NCI-H2107 (cell line): ENCODE results near the gene FAM236B.
"Not testable (repeated sequence)": the region's sequence is repeated elsewhere in the genome, so short reads cannot be mapped to it uniquely, and the experiment has no call there.

ENCODE experiments used
- DNase-seq: peaks from one replicate; lab custom pipeline; 2025; lab: John Stamatoyannopoulos, UW

The FAM236B gene

DNA sequence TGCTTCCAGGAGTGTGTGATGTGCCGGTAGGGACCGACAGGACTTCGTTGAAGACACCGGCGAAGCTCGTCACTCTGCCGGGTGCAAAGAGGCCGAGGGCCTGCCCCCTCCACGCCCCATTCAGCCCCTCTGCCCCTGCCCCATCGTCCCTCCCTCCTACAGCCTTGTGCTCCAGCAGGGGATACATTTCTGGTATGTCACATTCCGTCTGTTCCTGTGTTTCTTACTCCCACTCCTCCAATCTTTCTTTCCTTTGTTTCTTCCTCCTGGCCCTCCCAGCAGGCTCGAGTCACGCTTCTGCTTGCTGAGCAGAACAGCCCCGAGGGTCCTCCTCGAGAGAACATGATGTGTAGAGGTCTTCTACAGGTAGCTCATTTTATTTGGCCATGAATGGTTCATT is at the start of gene FAM236B:
FAM236B (minus strand) TSS at position 101 of the 400 bp plus-strand sequence; CDS start at position 1, 100 bp downstream.
- not testable (repeated sequence) for DNase-seq

DNA sequence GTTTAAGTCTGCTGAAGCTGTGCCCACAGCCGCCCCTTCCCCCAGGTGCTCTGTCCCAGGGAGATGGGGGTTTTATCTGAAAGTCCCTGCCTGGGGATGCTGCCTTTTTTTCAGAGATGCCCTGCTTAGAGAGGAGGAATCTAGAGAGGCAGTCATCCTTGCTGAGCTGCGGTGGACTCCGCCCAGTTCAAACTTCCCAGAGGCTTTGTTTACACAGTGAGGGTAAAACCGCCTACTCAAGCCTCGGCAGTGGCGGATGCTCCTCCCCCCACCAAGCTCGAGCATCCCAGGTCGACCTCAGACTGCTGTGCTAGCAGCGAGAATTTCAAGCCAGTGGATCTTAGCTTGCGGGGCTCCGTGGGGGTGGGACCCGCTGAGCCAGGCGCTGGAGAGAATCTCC is 48.2 kb upstream of the FAM236B start:
- not testable (repeated sequence) for DNase-seq

DNA sequence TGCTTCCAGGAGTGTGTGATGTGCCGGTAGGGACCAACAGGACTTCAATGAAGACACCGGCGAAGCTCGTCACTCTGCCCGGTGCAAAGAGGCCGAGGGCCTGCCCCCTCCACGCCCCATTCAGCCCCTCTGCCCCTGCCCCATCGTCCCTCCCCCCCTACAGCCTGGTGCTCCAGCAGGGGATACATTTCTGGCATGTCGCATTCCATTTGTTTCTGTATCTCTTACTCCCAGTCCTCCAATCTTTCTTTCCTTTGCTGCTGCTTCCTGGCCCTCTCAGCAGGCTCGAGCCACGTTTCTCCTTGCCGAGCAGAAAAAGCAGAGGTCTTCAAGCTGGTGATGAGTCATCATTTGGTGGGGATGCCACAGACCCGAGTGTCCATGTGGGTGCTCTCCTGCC is 25.6 kb upstream of the FAM236B start, which contains the start of gene FAM236D:
FAM236D (minus strand) TSS at position 101 of the 400 bp plus-strand sequence; CDS start at position 1, 100 bp downstream.
- DNase-seq = not testable (repeated sequence)

DNA sequence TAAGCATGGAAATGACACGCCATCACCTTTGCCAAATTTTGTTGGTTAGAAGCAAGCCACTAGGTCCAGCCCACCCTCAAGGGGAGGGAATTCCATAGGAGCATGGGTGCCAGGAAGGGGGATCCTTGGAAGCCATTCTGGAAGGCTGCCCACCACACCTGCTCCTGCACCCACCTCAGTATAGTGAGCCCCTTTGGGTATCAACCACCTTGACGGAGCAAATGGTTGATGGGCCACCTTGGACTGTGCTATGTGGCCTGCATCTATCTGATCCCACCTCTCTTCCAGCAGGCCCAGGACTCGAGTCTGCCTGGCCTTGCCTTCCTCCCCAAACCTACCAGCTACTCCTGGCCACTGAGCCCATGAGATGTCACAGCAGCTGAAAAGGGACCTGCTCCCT is 7.9 kb upstream of the FAM236B start:
- DNase-seq = not testable (repeated sequence)

DNA sequence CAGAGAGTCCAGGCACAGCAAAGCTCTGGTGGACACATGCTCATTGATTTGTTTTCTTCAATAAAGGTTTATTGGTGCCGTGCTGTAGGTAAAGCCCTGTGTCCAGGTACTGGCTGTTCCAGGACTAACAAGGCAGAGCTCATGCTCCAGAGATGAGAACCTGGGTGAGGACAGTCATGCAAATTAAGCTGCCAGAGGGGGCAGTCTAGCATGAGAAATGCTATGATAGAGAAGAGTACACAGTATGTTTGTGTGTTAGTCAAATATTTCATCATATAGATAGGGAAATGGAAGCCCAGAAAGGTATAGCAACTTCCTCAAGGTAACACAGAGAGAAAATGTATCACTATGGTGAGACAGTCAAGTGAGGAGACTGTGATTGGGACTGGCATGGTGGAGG is 5.7 kb upstream of the FAM236B start:
- not testable (repeated sequence) for DNase-seq

DNA sequence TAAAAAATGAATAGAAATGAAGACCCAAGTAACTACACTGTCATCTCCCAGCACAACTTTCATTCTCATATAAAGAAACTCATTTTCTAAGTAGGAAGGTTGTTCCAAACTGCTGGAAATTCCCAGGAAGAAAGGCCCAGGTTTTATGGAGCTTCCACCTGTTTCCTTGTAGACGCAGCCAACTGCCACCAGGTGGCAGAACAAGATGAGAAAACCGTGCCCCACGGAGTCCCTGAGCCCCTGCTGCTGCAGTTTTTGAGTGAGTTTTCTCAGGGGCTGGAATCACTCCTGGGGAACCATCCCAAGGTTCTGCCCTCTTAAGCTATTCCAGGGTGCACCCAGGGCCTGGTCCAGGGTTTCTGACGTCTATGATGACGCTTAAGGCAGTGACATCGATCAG is 1.5 kb upstream of the FAM236B start:
- DNase-seq = not testable (repeated sequence)

DNA sequence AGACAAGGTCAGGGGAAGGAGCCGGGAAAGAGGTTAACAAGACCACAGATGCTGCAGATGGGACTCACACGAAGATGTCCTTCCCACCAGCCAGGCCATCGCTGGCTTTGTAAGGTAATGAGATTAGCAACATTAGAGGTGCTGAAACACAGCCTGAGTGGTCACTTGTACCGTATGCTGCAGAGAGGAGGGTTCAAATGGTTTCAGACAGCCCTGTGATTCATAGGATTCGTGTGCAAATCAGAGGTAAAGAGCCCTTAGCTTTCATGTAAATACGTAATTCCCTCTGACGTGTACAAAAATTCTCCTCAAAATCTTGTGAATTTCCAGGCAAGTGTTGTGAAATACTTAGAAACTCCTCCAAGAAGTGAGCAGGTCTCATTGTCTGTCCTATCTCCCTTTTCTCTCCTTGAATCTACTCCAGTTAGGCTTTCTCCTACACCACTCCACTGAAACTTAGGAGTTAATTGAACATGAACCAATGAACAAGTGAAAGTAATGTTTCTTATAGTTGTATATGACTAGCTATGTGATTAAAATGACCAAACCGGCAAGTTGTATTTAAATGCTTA is 991 bp upstream of the FAM236B start:
- not testable (repeated sequence) for DNase-seq

DNA sequence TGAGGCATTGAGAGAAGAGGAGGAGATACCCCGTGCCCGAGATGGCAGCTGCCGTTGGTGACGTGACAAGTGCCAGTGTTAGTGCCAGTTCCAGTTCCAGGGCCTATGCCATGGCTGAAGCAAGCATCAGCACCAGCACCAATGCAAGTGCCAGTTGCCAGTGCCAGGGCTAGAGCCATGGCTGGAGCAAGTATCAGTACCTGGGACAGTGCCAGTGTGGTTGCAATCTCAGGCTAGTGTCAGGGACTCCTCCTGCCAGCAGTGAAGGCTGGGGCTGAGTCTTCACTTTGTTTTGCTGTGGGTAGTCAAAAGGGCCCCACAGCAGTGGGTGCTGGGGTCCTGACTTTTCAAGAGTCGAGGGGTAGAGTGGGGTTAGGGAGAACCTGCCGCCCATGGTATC is 4.3 kb downstream of the FAM236B start:
- not testable (repeated sequence) for DNase-seq

DNA sequence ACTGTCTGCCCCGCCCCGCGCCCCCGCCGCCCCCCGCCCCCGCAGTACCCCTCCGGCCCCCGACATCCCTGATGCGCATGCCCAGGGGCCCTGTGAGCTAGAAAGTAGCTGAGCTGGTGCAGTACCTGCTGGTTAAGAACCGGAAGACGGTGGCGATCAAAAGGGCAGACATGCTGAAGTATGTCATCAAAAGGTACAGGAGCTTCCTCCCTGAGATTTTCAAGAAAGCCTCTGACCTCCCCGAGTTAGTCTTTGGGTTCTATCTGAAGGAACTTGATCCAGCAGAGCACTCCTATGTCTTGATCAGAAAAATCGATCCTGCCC is 5.0 kb downstream of the FAM236B start:
- DNase-seq = not testable (repeated sequence)

DNA sequence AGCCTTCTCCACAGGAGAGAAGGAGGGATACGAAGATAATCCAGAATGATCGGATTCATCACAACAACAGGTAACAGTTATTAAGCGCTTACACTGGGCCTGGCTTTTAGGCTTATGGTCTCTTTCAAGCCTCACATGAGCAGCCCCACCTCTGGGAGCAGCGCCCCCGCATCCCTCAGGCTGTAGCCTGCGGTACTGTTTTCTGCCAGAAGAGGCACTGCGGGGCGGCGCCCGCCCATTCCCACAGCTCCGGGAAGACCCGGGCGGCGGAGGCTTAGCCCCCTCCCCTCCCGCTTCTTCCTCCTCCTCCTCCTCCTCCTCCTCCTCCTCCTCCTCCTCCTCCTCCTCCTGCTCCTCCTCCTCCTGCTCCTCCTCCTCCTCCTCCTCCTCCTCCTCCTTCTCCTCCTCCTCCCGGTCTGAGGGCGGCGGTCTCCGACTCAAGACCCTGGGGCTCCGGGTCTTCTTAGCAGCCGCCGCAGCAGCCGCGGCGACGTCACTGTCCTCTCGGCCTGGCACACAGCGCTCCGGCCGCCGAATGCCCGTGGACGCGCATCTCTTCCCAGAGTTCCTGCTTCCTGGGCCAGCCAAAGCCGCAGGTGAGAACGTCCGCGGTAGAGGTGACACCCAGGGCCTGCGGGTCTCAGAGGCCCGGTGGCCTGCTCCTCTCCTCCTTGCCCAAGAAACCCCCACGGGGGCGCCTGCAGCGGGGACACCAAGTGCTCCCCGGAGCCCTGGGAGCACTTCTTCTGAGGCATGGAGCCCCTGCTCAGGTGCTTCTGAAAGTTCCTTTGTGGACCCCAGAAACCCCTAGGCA is 5.6 kb downstream of the FAM236B start, which contains the start of gene DMRTC1B:
DMRTC1B (plus strand) TSS at position 238 of the 814 bp plus-strand sequence. CDS start 68,246 bp downstream, outside the sequence.
- DNase-seq = not testable (repeated sequence)

DNA sequence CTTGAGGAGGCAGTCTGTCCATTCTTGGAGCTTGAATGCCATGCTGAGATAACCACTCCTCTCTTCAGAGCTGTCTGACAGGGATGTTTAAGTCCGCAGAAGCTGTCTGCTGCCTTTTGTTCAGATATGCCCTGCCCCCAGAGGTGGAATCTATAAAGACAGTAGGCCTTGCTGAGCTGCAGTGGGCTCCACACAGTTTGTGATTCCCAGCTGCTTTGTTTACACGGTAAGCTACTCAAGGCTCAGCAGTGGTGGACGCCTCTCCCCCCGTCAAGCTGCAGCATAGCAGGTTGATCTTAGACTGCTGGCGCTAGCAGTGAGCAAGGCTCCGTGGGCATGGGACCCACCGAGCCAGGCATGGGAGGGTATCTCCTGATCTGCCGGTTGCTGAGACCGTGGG is 22.0 kb downstream of the FAM236B start:
- DNase-seq = not testable (repeated sequence)

DNA sequence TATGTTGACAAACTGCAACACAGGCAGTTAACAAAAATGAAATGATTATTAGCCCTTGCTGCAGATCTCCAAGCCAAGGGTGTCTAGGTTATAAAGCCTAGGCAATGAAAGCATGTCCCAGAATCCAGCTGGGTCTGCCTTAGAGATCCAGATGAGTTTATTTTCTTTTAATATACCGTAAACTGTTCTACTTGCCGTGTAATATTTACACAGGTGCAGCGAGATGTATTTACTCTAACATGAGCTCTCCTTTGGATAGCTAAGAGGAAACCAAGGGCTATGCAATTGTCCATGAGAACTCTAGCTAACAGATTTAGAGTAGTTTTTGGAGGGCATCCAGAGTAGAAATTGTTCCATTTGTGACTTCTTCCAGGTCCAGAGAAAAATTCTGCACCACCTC is 33.9 kb downstream of the FAM236B start:
- DNase-seq = not testable (repeated sequence)

DNA sequence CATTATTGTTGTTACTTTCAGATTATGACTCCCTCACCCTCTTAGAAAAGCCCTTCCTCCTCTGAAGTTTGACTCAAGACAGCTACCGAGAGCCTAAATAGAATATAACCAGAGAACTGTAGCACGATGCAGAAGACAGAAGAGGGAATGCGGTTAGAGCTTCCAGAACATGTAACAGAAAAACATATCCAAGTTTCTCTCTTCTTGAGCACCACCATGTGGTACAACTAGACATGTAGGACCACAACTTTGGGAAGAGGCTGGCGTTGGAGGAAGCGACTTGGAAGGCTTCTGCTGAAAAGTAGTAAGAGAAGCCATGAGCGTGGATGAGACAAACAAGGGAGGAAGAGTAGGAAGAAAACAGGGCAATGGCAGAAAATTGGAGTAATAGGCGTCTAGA is 36.9 kb downstream of the FAM236B start:
- not testable (repeated sequence) for DNase-seq

DNA sequence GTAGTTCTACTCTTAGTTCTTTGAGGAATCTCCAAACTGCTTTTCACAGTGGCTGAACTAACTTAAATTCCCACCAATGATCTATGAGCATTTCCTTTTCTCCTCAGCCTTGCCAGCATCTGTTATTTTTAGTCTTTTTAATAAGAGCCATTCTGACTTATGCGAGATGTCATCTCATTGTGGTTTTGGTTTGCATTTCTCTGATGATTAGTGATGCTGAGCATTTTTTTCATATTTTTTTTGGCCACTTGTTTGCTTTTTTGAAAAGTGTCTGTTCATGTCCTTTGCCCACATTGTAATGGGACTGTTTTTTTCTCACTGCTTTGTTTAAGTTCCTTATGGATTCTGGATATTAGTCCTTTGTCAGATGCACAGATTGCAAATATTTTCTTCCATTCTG is 46.9 kb downstream of the FAM236B start:
- no peak for DNase-seq

DNA sequence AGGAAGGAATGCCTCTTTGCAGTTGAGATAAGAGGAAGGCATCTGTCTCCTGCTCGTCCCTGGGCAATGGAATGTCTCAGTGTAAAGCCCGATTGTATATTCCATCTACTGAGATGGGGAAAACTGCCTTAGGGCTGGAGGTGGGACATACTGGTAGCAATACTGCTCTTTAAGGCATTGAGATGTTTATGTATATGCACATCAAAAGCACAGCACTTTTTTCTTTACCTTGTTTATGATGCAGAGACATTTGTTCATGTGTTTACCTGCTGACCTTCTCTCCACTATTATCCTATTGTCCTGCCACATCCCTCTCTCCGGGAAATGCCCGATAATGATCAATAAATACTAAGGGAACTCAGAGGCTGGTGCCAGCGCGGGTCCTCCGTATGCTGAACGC is 48.8 kb downstream of the FAM236B start:
- not testable (repeated sequence) for DNase-seq
